ENCODE data around the gene GDE1. TPM values are rescaled to one million over a fixed set of nuclear protein-coding genes. Genes with fewer than 3 reads are reported as not detected.

Gene GDE1
- total RNA-seq, 1 donor from 2014 or later = 27.4 TPM

- Histone ChIP-seq H3K9me3 (no peaks in the 10 kb centered on the region), H3K4me3 (no peak overlapping the region), H3K36me3 (no peaks in the 10 kb centered on the region), H3K27me3 (no peaks in the 10 kb centered on the region), H3K4me1 (no peaks in the 10 kb centered on the region), H3K27ac (no peak overlapping the region)
- intact Hi-C loops (cut with DNase I) = no loop called here
- no peak for TF ChIP-seq CTCF (IDR thresholded peaks at IDR 0.05)
- no peak for DNase-seq (ENCODE audit: low spot score in 2 of 2)
Observed at GRCh38 chr16:19474617-19475016, 47.3 kb downstream of the GDE1 start.

GRCh38 chr16:19472482-19472881 lies 49.4 kb downstream of the GDE1 start:
- Histone ChIP-seq H3K27me3 (no peaks in the 10 kb centered on the region), H3K27ac (no peak overlapping the region), H3K9me3 (no peaks in the 10 kb centered on the region), H3K4me3 (no peak overlapping the region), H3K36me3 (no peaks in the 10 kb centered on the region), H3K4me1 (no peaks in the 10 kb centered on the region)
- TF ChIP-seq CTCF (IDR thresholded peaks at IDR 0.05) = no peak
- no peak for DNase-seq (ENCODE audit: low spot score in 2 of 2)
- intact Hi-C loops (cut with DNase I) = no loop called here

GRCh38 chr16:19468300-19468699 lies 53.6 kb downstream of the GDE1 start:
- no peaks in the 10 kb centered on the region for H3K36me3 ChIP-seq
- H3K4me1 ChIP-seq = no peaks in the 10 kb centered on the region
- no peaks in the 10 kb centered on the region for H3K9me3 ChIP-seq
- no peak overlapping the region for H3K27ac ChIP-seq
- DNase-seq (ENCODE audit: low spot score in 2 of 2) = no peak
- no peak overlapping the region for H3K4me3 ChIP-seq
- no peak for TF ChIP-seq CTCF (IDR thresholded peaks at IDR 0.05)
- intact Hi-C loops (cut with DNase I) = no loop called here
- H3K27me3 ChIP-seq = no peaks in the 10 kb centered on the region

- H3K36me3 ChIP-seq = no peaks in the 10 kb centered on the region
- no peaks in the 10 kb centered on the region for H3K9me3 ChIP-seq
- no peak overlapping the region for H3K4me3 ChIP-seq
- no peak overlapping the region for H3K27ac ChIP-seq
- TF ChIP-seq CTCF (IDR thresholded peaks at IDR 0.05) = no peak
- no peak for DNase-seq (ENCODE audit: low spot score in 2 of 2)
- H3K4me1 ChIP-seq = no peaks in the 10 kb centered on the region
- no peaks in the 10 kb centered on the region for H3K27me3 ChIP-seq
- intact Hi-C loops (cut with DNase I) = no loop called here
Observed at GRCh38 chr16:19463468-19464315, 58.2 kb downstream of the GDE1 start.

- H3K4me1 ChIP-seq = no peaks in the 10 kb centered on the region
- no peaks in the 10 kb centered on the region for H3K36me3 ChIP-seq
- no peak for DNase-seq (ENCODE audit: low spot score in 2 of 2)
- H3K27ac ChIP-seq = no peak overlapping the region
- H3K9me3 ChIP-seq = no peaks in the 10 kb centered on the region
- no peak overlapping the region for H3K4me3 ChIP-seq
- TF ChIP-seq CTCF (IDR thresholded peaks at IDR 0.05) = no peak
- intact Hi-C loops (cut with DNase I) = no loop called here
- no peaks in the 10 kb centered on the region for H3K27me3 ChIP-seq
Observed at GRCh38 chr16:19460397-19460796, 61.5 kb downstream of the GDE1 start.
